IPS-18a (cell line): Measurements from ENCODE around the gene TPK1.

Source experiments
- H3K27ac ChIP-seq: one replicate; pipeline ENCODE4 v1.5.1; 2013; ENCODE audit warnings: low read length
- H3K27me3 ChIP-seq: one replicate; pipeline ENCODE4 v1.6.1; 2013; ENCODE audit warnings: mild to moderate bottlenecking, low read length; ENCODE audit not compliant: control insufficient read depth, insufficient read depth
- H3K36me3 ChIP-seq: one replicate; pipeline ENCODE4 v1.6.1; 2013; ENCODE audit warnings: low read depth, low read length; ENCODE audit not compliant: control insufficient read depth
- H3K4me1 ChIP-seq: one replicate; pipeline ENCODE4 v1.6.1; 2013; ENCODE audit warnings: low read depth, low read length; ENCODE audit not compliant: control insufficient read depth
- H3K4me3 ChIP-seq: one replicate; pipeline ENCODE4 v1.5.1; 2013; ENCODE audit warnings: low read length
- H3K9ac ChIP-seq: one replicate; pipeline ENCODE4 v1.6.1; 2013; ENCODE audit warnings: mild to moderate bottlenecking, low read length, moderate library complexity
- H3K9me3 ChIP-seq: one replicate; pipeline ENCODE4 v1.6.1; 2013; ENCODE audit warnings: low read depth, low read length; ENCODE audit not compliant: control insufficient read depth

The TPK1 gene

GRCh38 chr7:144775749-144776148 lies 60.1 kb downstream of the TPK1 start:
- H3K27ac ChIP-seq: no peak overlapping the region
- H3K4me3 ChIP-seq: no peak overlapping the region
- H3K27me3 ChIP-seq: no peaks in the 10 kb centered on the region
- no peak overlapping the region for H3K9ac ChIP-seq
- no peaks in the 10 kb centered on the region for H3K36me3 ChIP-seq
- no peaks in the 10 kb centered on the region for H3K4me1 ChIP-seq
- no peaks in the 10 kb centered on the region for H3K9me3 ChIP-seq

GRCh38 chr7:144771927-144772326 lies 63.9 kb downstream of the TPK1 start:
- no peaks in the 10 kb centered on the region for H3K4me1 ChIP-seq
- H3K9me3 ChIP-seq: no peaks in the 10 kb centered on the region
- H3K27me3 ChIP-seq: no peaks in the 10 kb centered on the region
- no peak overlapping the region for H3K4me3 ChIP-seq
- no peak overlapping the region for H3K9ac ChIP-seq
- no peak overlapping the region for H3K27ac ChIP-seq
- no peaks in the 10 kb centered on the region for H3K36me3 ChIP-seq

- Histone ChIP-seq H3K27ac (no peak overlapping the region), H3K27me3 (no peaks in the 10 kb centered on the region), H3K9ac (no peak overlapping the region), H3K4me3 (no peak overlapping the region), H3K9me3 (no peaks in the 10 kb centered on the region), H3K4me1 (no peaks in the 10 kb centered on the region), H3K36me3 (no peaks in the 10 kb centered on the region)
These were observed 64.7 kb downstream of the TPK1 start for GRCh38 chr7:144771174-144771573.

- Histone ChIP-seq H3K4me3 (no peak overlapping the region), H3K4me1 (no peaks in the 10 kb centered on the region), H3K9ac (no peak overlapping the region), H3K9me3 (no peaks in the 10 kb centered on the region), H3K36me3 (no peaks in the 10 kb centered on the region), H3K27me3 (no peaks in the 10 kb centered on the region), H3K27ac (no peak overlapping the region)
These were observed 66.5 kb downstream of the TPK1 start for GRCh38 chr7:144769352-144769751.

GRCh38 chr7:144768633-144769032 lies 67.2 kb downstream of the TPK1 start:
- no peaks in the 10 kb centered on the region for H3K9me3 ChIP-seq
- no peaks in the 10 kb centered on the region for H3K36me3 ChIP-seq
- no peak overlapping the region for H3K27ac ChIP-seq

GRCh38 chr7:144763291-144763690 lies 72.6 kb downstream of the TPK1 start:
- Histone ChIP-seq H3K36me3 (no peaks in the 10 kb centered on the region), H3K9ac (no peak overlapping the region), H3K9me3 (no peaks in the 10 kb centered on the region), H3K27me3 (no peaks in the 10 kb centered on the region), H3K4me1 (peaks cover 3% of the 10 kb centered on the region), H3K4me3 (no peak overlapping the region), H3K27ac (no peak overlapping the region)

More at GRCh38 chr7:144768633-144769032, 67.2 kb downstream of the TPK1 start:
- Histone ChIP-seq H3K4me3 (no peak overlapping the region), H3K9ac (no peak overlapping the region), H3K27me3 (no peaks in the 10 kb centered on the region), H3K4me1 (no peaks in the 10 kb centered on the region)

GRCh38 chr7:144762853-144763252 lies 73.0 kb downstream of the TPK1 start:
- no peak overlapping the region for H3K27ac ChIP-seq
- H3K4me1 ChIP-seq: peaks cover 3% of the 10 kb centered on the region
- H3K9me3 ChIP-seq: no peaks in the 10 kb centered on the region
- no peaks in the 10 kb centered on the region for H3K27me3 ChIP-seq
- H3K36me3 ChIP-seq: no peaks in the 10 kb centered on the region
- no peak overlapping the region for H3K9ac ChIP-seq
- H3K4me3 ChIP-seq: no peak overlapping the region

GRCh38 chr7:144761493-144761892 lies 74.4 kb downstream of the TPK1 start:
- H3K36me3 ChIP-seq: no peaks in the 10 kb centered on the region
- H3K4me3 ChIP-seq: no peak overlapping the region
- no peak overlapping the region for H3K27ac ChIP-seq
- no peaks in the 10 kb centered on the region for H3K9me3 ChIP-seq
- no peak overlapping the region for H3K9ac ChIP-seq
- H3K27me3 ChIP-seq: no peaks in the 10 kb centered on the region
- peaks cover 3% of the 10 kb centered on the region for H3K4me1 ChIP-seq

- no peaks in the 10 kb centered on the region for H3K9me3 ChIP-seq
- no peak overlapping the region for H3K9ac ChIP-seq
- H3K4me3 ChIP-seq: no peak overlapping the region
- H3K4me1 ChIP-seq: peaks cover 3% of the 10 kb centered on the region
- no peaks in the 10 kb centered on the region for H3K27me3 ChIP-seq
- H3K27ac ChIP-seq: no peak overlapping the region
- H3K36me3 ChIP-seq: no peaks in the 10 kb centered on the region
These were observed 76.2 kb downstream of the TPK1 start for GRCh38 chr7:144759653-144760052.

- no peak overlapping the region for H3K27ac ChIP-seq
- H3K9ac ChIP-seq: no peak overlapping the region
- H3K27me3 ChIP-seq: no peaks in the 10 kb centered on the region
- no peaks in the 10 kb centered on the region for H3K4me1 ChIP-seq
- no peaks in the 10 kb centered on the region for H3K36me3 ChIP-seq
- no peaks in the 10 kb centered on the region for H3K9me3 ChIP-seq
- no peak overlapping the region for H3K4me3 ChIP-seq
These were observed 87.9 kb downstream of the TPK1 start for GRCh38 chr7:144747936-144748335.

- no peaks in the 10 kb centered on the region for H3K9me3 ChIP-seq
- H3K36me3 ChIP-seq: no peaks in the 10 kb centered on the region
- H3K4me1 ChIP-seq: no peaks in the 10 kb centered on the region
- H3K9ac ChIP-seq: no peak overlapping the region
- no peak overlapping the region for H3K27ac ChIP-seq
- H3K4me3 ChIP-seq: no peak overlapping the region
- H3K27me3 ChIP-seq: no peaks in the 10 kb centered on the region
These were observed 97.0 kb downstream of the TPK1 start for GRCh38 chr7:144738708-144739314.

- Histone ChIP-seq H3K27me3 (no peaks in the 10 kb centered on the region), H3K27ac (no peak overlapping the region), H3K9me3 (no peaks in the 10 kb centered on the region), H3K36me3 (no peaks in the 10 kb centered on the region), H3K4me3 (no peak overlapping the region), H3K4me1 (no peaks in the 10 kb centered on the region), H3K9ac (no peak overlapping the region)
These were observed 97.7 kb downstream of the TPK1 start for GRCh38 chr7:144738146-144738545.
